ENCODE data around the gene GGA1.
"Not testable (repeated sequence)": the region's sequence is repeated elsewhere in the genome, so short reads cannot be mapped to it uniquely, and the experiment has no call there.

GGA1 gene

GRCh38 chr22:37571258-37571991, 37.2 kb upstream of the GGA1 start:
- no peak for DNase-seq (ENCODE audit: low read depth in 2 of 2)

- no peak for DNase-seq (ENCODE audit: low read depth in 2 of 2)
Observed at GRCh38 chr22:37571992-37572373, 36.7 kb upstream of the GGA1 start.

- DNase-seq (ENCODE audit: low read depth in 2 of 2) = no peak
Observed at GRCh38 chr22:37575490-37576003, 33.1 kb upstream of the GGA1 start.

- DNase-seq (ENCODE audit: low read depth in 2 of 2) = no peak
Observed at GRCh38 chr22:37578002-37578401, 30.6 kb upstream of the GGA1 start.

- no peak for DNase-seq (ENCODE audit: low read depth in 2 of 2)
Observed at GRCh38 chr22:37581504-37581903, 27.1 kb upstream of the GGA1 start.

GRCh38 chr22:37582526-37582925, 26.1 kb upstream of the GGA1 start:
- DNase-seq (ENCODE audit: low read depth in 2 of 2) = no peak

GRCh38 chr22:37588546-37589215, 20.0 kb upstream of the GGA1 start:
- no peak for DNase-seq (ENCODE audit: low read depth in 2 of 2)

- no peak for DNase-seq (ENCODE audit: low read depth in 2 of 2)
Observed at GRCh38 chr22:37589636-37590035, 19.0 kb upstream of the GGA1 start.

- not testable (repeated sequence) for DNase-seq (ENCODE audit: low read depth in 2 of 2)
Observed at GRCh38 chr22:37591081-37591480, 17.6 kb upstream of the GGA1 start.

- DNase-seq (ENCODE audit: low read depth in 2 of 2) = no peak
Observed at GRCh38 chr22:37591823-37592404, 16.7 kb upstream of the GGA1 start.

GRCh38 chr22:37594237-37594636, 14.4 kb upstream of the GGA1 start:
- no peak for DNase-seq (ENCODE audit: low read depth in 2 of 2)

GRCh38 chr22:37599153-37599552, 9.5 kb upstream of the GGA1 start:
- no peak for DNase-seq (ENCODE audit: low read depth in 2 of 2)

- no peak for DNase-seq (ENCODE audit: low read depth in 2 of 2)
Observed at GRCh38 chr22:37601203-37601539, 7.5 kb upstream of the GGA1 start.

GRCh38 chr22:37601540-37602442, 6.8 kb upstream of the GGA1 start:
- no peak for DNase-seq (ENCODE audit: low read depth in 2 of 2)

GRCh38 chr22:37602546-37603277, 5.9 kb upstream of the GGA1 start:
- not testable (repeated sequence) for DNase-seq (ENCODE audit: low read depth in 2 of 2)

GRCh38 chr22:37604074-37604473, 4.6 kb upstream of the GGA1 start:
- no peak for DNase-seq (ENCODE audit: low read depth in 2 of 2)

- peak in 1 of 2 donors; percentile 34 for DNase-seq (ENCODE audit: low read depth in 2 of 2)
Observed at GRCh38 chr22:37604875-37605274, 3.8 kb upstream of the GGA1 start.

- DNase-seq (ENCODE audit: low read depth in 2 of 2) = peak; percentile 91 to 94
Observed at GRCh38 chr22:37607010-37607934, 1.4 kb upstream of the GGA1 start.

- DNase-seq (ENCODE audit: low read depth in 2 of 2) = no peak
Observed at GRCh38 chr22:37607935-37608476, 628 bp upstream of the GGA1 start.
